PFSK-1 (cell line): ENCODE data around the gene SCO2.
A peak's percentile ranks its signal among the peaks of the same experiment; 100 is the strongest.

ENCODE experiments used
- FOXP2 ChIP-seq: optimal IDR thresholded peaks from 2 replicates; pipeline ENCODE3; 2011; ENCODE audit warnings: borderline replicate concordance, control low read depth, inconsistent platforms; ENCODE audit not compliant: insufficient read depth; ENCODE audit errors: extremely low read length, extremely low read depth
- POLR2AphosphoS5 ChIP-seq: IDR thresholded peaks from 2 replicates; pipeline ENCODE4 v1.6.1; 2012; ENCODE audit warnings: low read depth, mild to moderate bottlenecking, control low read depth, low read length, moderate library complexity
- SIN3A ChIP-seq: IDR thresholded peaks from 2 replicates; pipeline ENCODE4 v1.6.1; 2012; ENCODE audit warnings: mild to moderate bottlenecking, low read length, moderate library complexity, borderline replicate concordance; ENCODE audit not compliant: insufficient read depth
- TAF1 ChIP-seq: IDR thresholded peaks from 2 replicates; pipeline ENCODE4 v1.6.1; 2012; ENCODE audit warnings: low read length, control low read depth, borderline replicate concordance; ENCODE audit not compliant: insufficient read depth
- TF ChIP-seq, protein P1 (sequence below), 2 experiments: IDR thresholded peaks; 2 replicates each; pipeline versions ENCODE4 v1.6.1 to v1.8.0; 2011 to 2012; ENCODE audit warnings: low read depth in 2 of 2, low read length in 2 of 2, control low read depth in 1 of 2, inconsistent platforms in 1 of 2, mild to moderate bottlenecking in 1 of 2, moderate library complexity in 1 of 2; ENCODE audit not compliant: insufficient read depth in 1 of 2

The SCO2 gene

DNA sequence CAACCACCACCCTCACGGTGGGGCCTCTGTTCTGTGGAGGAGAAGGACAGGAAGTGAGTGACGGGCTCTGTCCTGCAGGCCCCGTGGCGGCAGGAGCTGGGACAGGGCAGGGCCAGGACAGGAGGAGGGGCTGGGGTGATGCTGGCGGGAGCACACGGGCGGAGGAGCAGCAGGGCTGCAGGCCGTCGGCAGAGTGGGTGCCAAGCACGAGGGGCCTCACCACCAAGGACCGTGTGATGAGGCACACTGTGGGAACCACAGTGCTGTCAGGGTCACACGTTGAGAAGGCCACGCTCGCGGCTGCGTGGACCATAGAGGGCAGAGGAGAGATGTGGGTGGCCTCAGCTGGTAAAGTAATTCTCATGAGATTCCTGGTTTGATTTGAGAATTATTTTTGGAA, 8.5 kb downstream of the SCO2 start:
- TF ChIP-seq SIN3A (no peak), TAF1 (no peak), FOXP2 (no peak), POLR2AphosphoS5 (no peak)
- TF ChIP-seq, protein P1, sequence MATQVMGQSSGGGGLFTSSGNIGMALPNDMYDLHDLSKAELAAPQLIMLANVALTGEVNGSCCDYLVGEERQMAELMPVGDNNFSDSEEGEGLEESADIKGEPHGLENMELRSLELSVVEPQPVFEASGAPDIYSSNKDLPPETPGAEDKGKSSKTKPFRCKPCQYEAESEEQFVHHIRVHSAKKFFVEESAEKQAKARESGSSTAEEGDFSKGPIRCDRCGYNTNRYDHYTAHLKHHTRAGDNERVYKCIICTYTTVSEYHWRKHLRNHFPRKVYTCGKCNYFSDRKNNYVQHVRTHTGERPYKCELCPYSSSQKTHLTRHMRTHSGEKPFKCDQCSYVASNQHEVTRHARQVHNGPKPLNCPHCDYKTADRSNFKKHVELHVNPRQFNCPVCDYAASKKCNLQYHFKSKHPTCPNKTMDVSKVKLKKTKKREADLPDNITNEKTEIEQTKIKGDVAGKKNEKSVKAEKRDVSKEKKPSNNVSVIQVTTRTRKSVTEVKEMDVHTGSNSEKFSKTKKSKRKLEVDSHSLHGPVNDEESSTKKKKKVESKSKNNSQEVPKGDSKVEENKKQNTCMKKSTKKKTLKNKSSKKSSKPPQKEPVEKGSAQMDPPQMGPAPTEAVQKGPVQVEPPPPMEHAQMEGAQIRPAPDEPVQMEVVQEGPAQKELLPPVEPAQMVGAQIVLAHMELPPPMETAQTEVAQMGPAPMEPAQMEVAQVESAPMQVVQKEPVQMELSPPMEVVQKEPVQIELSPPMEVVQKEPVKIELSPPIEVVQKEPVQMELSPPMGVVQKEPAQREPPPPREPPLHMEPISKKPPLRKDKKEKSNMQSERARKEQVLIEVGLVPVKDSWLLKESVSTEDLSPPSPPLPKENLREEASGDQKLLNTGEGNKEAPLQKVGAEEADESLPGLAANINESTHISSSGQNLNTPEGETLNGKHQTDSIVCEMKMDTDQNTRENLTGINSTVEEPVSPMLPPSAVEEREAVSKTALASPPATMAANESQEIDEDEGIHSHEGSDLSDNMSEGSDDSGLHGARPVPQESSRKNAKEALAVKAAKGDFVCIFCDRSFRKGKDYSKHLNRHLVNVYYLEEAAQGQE (IDR thresholded peaks at IDR 0.05; ENCODE audit: insufficient read depth in 1 of 2, low read depth in 2 of 2, low read length in 2 of 2): no peak

DNA sequence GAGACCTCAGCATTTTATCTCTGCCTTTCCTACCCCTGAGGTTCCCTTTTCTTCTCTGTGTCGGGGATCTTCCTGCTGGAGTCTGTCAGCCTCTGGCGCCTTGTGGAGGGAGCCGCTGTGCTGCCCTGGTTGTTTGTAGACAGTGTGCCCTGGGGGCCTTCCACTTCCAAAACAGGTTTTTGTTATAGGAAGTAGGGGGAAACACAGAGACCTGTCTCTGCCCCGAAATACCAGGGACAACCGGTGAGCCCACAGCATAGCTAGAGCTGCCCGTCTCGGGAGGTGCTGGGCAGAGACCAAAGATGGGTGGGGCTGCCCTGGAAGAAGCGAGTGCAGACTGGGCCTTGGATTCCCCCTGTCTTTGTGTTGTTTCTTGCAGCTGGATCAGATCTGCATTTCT, 9.3 kb downstream of the SCO2 start:
- TF ChIP-seq POLR2AphosphoS5 (no peak), FOXP2 (no peak), TAF1 (no peak), SIN3A (no peak)
- TF ChIP-seq, protein P1 (IDR thresholded peaks at IDR 0.05; ENCODE audit: insufficient read depth in 1 of 2, low read depth in 2 of 2, low read length in 2 of 2): no peak

DNA sequence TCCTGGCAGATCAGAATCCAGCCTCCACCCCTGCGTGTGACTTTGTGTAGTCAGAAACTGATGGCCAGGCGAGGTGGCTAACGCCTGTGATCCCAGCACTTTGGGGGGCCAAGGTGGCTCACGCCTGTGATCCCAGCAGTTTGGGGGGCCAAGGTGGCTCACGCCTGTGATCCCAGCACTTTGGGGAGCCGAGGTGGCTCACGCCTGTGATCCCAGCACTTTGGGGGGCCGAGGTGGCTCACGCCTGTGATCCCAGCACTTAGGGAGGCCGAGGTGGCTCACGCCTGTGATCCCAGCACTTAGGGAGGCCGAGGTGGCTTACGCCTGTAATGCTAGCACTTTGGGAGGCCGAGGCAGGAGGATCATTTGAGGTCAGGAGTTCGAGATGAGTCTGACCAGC, 12.2 kb downstream of the SCO2 start:
- TF ChIP-seq TAF1 (no peak), POLR2AphosphoS5 (no peak), FOXP2 (no peak), SIN3A (no peak)
- TF ChIP-seq, protein P1 (IDR thresholded peaks at IDR 0.05; ENCODE audit: insufficient read depth in 1 of 2, low read depth in 2 of 2, low read length in 2 of 2): no peak

DNA sequence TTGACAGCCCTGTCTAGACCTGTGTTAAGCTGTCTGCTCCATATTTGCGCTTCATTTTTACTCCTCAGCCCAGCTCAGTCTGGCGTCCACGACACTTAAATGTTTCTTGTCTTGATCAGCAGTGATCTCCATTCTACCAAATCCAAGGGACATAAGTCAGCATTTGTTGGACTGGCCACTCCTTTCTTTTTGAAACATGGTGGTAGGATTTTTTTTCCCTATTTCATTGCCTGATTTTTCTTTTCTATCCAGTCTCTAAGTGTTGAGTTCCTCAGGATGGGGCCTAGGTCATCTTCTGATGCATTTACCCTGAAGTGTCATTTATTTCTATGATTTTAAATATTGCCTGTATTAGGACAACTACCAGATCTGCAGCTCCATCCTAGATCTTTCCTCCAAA, 16.5 kb downstream of the SCO2 start:
- TF ChIP-seq, protein P1 (IDR thresholded peaks at IDR 0.05; ENCODE audit: insufficient read depth in 1 of 2, low read depth in 2 of 2, low read length in 2 of 2): no peak
- no peak for TF ChIP-seq POLR2AphosphoS5
- TF ChIP-seq TAF1: no peak
- no peak for TF ChIP-seq FOXP2
- TF ChIP-seq SIN3A: no peak

DNA sequence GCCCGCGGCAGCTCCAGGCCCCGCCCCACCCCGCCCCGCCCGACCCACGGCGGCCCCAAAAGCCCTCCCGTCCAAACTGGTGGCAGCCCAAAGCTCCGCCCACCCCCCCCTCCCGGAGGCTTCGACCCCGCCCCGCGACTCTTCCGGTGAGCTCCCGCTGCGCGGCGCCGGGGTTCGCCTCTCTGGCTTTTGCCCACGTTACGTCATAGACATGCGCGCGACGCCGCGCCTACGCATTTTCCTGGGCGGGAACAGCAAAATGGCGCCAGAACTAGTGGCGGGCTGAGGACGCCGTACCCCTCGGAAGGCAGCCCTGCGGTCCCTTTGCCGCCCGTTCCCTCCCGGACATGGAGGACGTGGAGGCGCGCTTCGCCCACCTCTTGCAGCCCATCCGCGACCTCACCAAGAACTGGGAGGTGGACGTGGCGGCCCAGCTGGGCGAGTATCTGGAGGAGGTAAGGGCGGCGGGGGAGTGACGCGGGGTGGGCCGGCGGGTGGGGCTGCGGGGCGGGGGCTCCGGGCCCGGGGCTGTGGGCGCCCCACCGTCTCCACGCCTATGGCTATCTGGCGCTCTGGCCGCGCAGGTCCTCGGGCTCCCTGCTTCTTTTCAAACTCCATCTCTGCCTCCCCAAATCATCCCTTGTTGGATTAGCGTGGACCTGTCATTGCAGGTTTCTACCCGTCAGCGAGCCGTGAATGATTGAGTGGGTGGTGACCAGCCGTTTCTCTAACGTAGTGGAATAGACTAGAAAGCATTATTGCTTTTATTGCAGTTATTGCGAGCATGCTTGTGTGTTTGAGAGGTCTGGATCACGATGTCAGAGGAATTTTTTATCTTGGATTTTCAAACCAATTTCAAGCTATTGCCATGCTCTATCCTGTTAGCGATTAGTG, 17.2 kb downstream of the SCO2 start, which contains the start of gene NCAPH2:
Gene NCAPH2, plus strand, starts transcription at position 234 of the 894 bp plus-strand sequence. Its CDS starts 114 bp downstream, at position 348.
- TF ChIP-seq TAF1 (peak; percentile 86; the same call in 1 of the 2 replicates), FOXP2 (peak; percentile 90), SIN3A (peak; percentile 27; the same call in 1 of the 2 replicates), POLR2AphosphoS5 (peak; percentile 57)
- TF ChIP-seq, protein P1 (IDR thresholded peaks at IDR 0.05; ENCODE audit: insufficient read depth in 1 of 2, low read depth in 2 of 2, low read length in 2 of 2): peak in 1 of 2 experiments; percentile 49; a peak in 1 of 4 replicates
